Measurements from ENCODE around the gene NFATC3.
"Not testable (repeated sequence)": the region's sequence is repeated elsewhere in the genome, so short reads cannot be mapped to it uniquely, and the experiment has no call there.

DNA sequence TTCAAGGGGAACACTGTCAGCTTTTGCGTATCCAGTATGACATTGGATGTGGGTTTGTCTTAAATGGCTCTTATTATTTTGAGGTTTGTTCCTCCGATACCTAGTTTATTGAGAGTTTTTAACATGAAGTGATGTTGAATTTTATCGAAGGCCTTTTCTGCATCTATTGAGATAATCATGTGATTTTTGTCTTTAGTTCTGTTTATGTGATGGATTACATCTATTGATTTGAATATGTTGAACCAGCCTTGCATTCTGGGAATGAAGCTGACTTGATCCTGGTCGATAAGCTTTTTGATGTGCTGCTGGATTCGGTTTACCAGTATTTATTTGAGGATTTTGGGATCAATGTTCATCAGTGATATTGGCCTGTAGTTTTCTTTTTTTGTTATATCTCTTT is 24.0 kb downstream of the NFATC3 start:
- not testable (repeated sequence) for TF ChIP-seq EP300 (IDR thresholded peaks at IDR 0.05; ENCODE audit: borderline replicate concordance in 1 of 2, low read depth in 2 of 2, low read length in 2 of 2); ATF3 (IDR thresholded peaks at IDR 0.05; ENCODE audit: insufficient read depth, low read depth, low read length); JUND (IDR thresholded peaks at IDR 0.05; ENCODE audit: low read length); RFX5 (IDR thresholded peaks at IDR 0.05; ENCODE audit: borderline replicate concordance, low read depth, low read length); POLR2A (IDR thresholded peaks at IDR 0.05; ENCODE audit: control extremely low read depth in 1 of 2, low read depth in 2 of 2, low read length in 2 of 2); YY1 (IDR thresholded peaks at IDR 0.05; ENCODE audit: low read depth, low read length); POLR2AphosphoS5 (IDR thresholded peaks at IDR 0.05; ENCODE audit: low read depth, low read length); TEAD4 (IDR thresholded peaks at IDR 0.05; ENCODE audit: low read depth, low read length); SIN3A (conservative IDR thresholded peaks at IDR 0.05 in 1 of 2, IDR thresholded peaks at IDR 0.05 in 1 of 2; ENCODE audit: low read depth in 1 of 2, low read length in 2 of 2); TAF7 (optimal IDR thresholded peaks at IDR 0.05; ENCODE audit: borderline replicate concordance, low read depth, low read length); RAD21 (IDR thresholded peaks at IDR 0.05 in 1 of 2, conservative IDR thresholded peaks at IDR 0.05 in 1 of 2; ENCODE audit: low read depth in 2 of 2, low read length in 2 of 2)
- TF ChIP-seq, protein P1, sequence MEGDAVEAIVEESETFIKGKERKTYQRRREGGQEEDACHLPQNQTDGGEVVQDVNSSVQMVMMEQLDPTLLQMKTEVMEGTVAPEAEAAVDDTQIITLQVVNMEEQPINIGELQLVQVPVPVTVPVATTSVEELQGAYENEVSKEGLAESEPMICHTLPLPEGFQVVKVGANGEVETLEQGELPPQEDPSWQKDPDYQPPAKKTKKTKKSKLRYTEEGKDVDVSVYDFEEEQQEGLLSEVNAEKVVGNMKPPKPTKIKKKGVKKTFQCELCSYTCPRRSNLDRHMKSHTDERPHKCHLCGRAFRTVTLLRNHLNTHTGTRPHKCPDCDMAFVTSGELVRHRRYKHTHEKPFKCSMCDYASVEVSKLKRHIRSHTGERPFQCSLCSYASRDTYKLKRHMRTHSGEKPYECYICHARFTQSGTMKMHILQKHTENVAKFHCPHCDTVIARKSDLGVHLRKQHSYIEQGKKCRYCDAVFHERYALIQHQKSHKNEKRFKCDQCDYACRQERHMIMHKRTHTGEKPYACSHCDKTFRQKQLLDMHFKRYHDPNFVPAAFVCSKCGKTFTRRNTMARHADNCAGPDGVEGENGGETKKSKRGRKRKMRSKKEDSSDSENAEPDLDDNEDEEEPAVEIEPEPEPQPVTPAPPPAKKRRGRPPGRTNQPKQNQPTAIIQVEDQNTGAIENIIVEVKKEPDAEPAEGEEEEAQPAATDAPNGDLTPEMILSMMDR (IDR thresholded peaks at IDR 0.05; ENCODE audit: control extremely low read depth in 1 of 3, insufficient read depth in 1 of 3, low read depth in 1 of 3, low read length in 3 of 3): not testable (repeated sequence)

All from H1 (cell line).